22Rv1 (cell line): Measurements from ENCODE around the gene CDH16.

ENCODE experiments used
- CTCF ChIP-seq: fragments of 450-650 bp; IDR thresholded peaks from 2 replicates; pipeline ENCODE4 v1.5.1; 2017; ENCODE audit warnings: mild to moderate bottlenecking
- ZFX ChIP-seq: fragments of 450-650 bp; IDR thresholded peaks from 2 replicates; pipeline ENCODE4 v1.6.1; 2017; ENCODE audit warnings: antibody characterized with exemption, borderline replicate concordance

- no peak for TF ChIP-seq CTCF
- no peak for TF ChIP-seq ZFX
These were observed 17.8 kb upstream of the CDH16 start for GRCh38 chr16:66936462-66936861.
